H1 (cell line): ENCODE data around the gene AGRN. TPM values are rescaled to one million over a fixed set of nuclear protein-coding genes. Genes with fewer than 3 reads are reported as not detected.

Source experiments
- CHD7 ChIP-seq: fragments of 300-600 bp; sonication (generic); IDR thresholded peaks from 2 replicates; pipeline ENCODE4 v1.7.1; 2012; ENCODE audit warnings: low read length, moderate library complexity, mild to moderate bottlenecking, inconsistent platforms; ENCODE audit not compliant: insufficient replicate concordance
- SRF ChIP-seq: IDR thresholded peaks from 2 replicates; pipeline ENCODE4 v1.6.1; 2011; ENCODE audit warnings: mild to moderate bottlenecking, low read depth, low read length, moderate library complexity
- polyA plus RNA-seq, 7 experiments: library from polyadenylated mRNA; depleted of rRNA in 3 of 7; stranded (reverse) in 5 of 7; unstranded in 2 of 7; fragments of >200 nt in 5 of 7; fragments of 200-250 nt in 2 of 7; gene quantifications; 1 replicate in 5 of 7; 2 replicates in 1 of 7; 4 replicates in 1 of 7; pipeline versions ENCODE4 v1.2.1 to v1.2.3, GENCODE V29; 2011 to 2013; ENCODE audit warnings: missing spikeins in 2 of 7, mixed read lengths in 2 of 7
- total RNA-seq: library from RNA; stranded (reverse); fragmentation: NEBNext Ultra II Directional; extraction: Animal tissue kit (Norgen Biotek cat#: 25700); gene quantifications from 2 replicates; pipeline ENCODE4 v1.2.1, GENCODE V29; 2021

AGRN gene
- total and polyA plus RNA-seq, 2 of the 8 experiments (the other 6 are each of a cell fraction or from before 2014, with no cell fraction given): 52.3 to 155 TPM

- TF ChIP-seq CHD7: no peak
- TF ChIP-seq SRF: no peak
Measured at GRCh38 chr1:1084372-1085170, 64.7 kb downstream of the AGRN start (continued).
